Stimulated activated CD4-positive, alpha-beta T cell treated with anti-CD3 and anti-CD28 coated beads, Interleukin-15, amount 100 ng/mL, for 48 hours (primary cell): ENCODE measurements around the gene KLK7.
"Not testable (repeated sequence)": the region's sequence is repeated elsewhere in the genome, so short reads cannot be mapped to it uniquely, and the experiment has no call there.

Source experiments
- DNase-seq, 2 donors: peaks; one replicate each; pipeline ENCODE4 v3.0.0-alpha.2; 2020; ENCODE audit warnings: low read depth in 2 of 2

Gene KLK7

DNA sequence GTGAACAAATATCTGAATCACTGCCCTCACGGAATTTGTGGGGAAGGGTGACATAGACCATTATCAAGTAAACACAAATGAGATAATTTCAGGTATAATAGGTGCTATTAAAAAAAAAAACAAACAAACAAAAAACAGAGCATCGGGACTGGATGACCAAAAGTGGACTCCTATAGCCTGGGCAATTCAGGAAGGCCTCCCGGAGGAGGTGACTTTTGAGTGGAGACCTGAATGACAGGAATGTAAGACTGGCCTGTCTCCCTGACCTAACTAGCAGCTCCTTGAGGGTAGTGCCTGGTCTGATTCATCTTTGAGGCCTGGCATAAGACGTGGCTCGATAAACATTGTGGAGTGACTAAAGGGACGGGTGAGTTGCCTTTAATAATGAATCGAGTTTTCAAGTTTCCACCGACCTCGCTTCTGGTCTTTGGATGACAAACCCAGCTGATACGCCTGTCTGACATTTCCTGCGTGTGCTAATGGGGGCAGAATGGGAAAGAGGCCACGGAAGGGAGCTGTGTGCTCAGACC lies 29.0 kb upstream of the KLK7 start:
- DNase-seq = no peak

- no peak for DNase-seq
These were observed 26.5 kb upstream of the KLK7 start for GRCh38 chr19:51010066-51010795.

DNA sequence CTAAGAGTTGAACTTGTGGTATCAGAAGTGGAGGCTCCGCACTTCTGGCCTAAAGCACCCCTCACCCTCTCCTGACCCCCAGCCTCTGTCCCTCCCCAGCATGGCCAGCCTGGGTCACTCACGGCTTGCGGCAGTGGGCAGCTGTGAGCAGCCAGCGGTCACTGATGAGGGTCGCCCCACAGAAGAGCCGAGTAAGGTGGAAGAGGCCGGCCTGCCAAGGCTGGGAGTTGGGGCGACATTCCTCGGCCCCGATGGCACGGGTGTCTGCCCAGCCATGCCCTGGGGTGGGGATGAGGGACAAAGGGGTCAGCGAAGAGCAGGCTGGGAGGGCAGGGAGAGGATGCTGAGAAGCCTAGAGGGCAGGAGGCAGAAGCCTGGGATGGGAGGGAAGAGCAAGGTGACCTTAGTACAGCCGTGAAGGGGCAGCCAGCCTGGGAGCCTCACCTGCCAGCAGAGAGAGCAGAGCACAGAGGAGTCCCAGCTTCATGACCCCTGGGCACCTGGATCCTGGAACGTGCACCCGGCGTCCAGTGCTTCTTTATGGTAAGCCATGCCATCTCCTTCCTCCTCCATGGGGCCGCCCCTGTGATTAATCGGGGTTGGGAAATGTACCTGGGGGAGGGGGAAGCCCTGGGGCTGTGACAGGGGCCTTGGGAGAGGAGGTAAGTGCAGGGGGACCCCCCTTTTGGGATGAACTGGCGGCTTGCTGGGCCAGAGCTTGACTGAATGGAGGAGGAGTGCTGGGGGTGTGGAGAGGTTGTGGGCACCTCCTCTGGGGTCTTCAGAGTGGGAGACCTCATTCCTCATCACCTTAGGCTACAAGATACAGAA lies 25.6 kb upstream of the KLK7 start:
- DNase-seq = no peak

DNA sequence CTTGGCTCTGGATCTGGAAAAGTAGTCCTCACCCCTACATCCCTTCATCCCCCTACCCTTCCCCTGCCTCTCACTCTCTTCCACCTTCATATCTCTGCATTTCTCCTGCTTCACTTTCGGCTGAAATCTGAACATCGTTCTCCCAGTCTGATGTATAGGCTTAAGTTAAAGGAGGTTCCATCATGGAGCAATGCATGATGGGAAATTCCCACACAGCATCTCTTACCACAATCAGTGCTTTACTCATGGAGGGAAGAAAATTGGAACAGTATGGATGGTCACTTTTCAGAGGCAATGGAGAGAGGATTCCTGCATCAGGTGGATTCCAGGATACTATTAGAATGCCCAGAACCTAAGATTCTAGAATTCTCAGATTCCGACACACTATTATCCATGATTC lies 23.8 kb upstream of the KLK7 start:
- DNase-seq = no peak

DNA sequence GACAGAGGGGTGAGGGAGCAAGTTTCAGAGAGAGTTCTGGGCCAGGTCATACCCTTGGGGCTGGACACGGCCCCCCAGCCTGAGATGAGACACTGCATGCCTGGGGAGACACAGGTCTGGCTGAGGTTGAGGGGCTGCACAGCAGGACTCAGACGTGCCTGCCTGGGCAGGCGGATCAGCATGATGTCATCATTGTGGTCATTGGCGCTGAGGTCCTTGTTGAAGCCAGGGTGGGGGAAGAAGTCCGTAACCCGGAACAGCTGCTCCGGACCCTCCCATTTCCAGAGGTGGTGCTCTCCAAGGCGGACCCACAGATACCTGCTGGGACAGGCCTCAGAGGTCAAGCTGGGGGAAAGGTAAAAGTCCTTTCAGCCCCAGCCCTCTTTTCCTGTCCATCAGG lies 22.7 kb upstream of the KLK7 start:
- no peak for DNase-seq

DNA sequence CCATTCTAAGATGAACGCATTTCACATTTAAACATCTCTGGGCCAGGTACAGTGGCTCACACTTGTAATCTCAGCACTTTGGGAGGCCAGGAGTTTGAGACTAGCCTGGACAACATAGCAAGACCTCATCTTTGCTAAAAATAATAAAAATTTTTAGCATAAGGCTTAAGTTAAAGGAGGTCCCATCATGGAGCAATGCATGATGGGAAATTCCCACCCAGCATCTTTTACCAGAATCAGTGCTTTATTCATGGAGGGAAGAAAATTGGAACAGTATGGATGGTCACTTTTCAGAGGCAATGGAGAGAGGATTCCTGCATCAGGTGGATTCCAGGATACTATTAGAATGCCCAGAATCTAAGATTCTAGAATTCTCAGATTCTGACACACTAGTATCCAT lies 21.5 kb upstream of the KLK7 start:
- no peak for DNase-seq

GRCh38 chr19:51003316-51003715 lies 19.6 kb upstream of the KLK7 start:
- no peak for DNase-seq

DNA sequence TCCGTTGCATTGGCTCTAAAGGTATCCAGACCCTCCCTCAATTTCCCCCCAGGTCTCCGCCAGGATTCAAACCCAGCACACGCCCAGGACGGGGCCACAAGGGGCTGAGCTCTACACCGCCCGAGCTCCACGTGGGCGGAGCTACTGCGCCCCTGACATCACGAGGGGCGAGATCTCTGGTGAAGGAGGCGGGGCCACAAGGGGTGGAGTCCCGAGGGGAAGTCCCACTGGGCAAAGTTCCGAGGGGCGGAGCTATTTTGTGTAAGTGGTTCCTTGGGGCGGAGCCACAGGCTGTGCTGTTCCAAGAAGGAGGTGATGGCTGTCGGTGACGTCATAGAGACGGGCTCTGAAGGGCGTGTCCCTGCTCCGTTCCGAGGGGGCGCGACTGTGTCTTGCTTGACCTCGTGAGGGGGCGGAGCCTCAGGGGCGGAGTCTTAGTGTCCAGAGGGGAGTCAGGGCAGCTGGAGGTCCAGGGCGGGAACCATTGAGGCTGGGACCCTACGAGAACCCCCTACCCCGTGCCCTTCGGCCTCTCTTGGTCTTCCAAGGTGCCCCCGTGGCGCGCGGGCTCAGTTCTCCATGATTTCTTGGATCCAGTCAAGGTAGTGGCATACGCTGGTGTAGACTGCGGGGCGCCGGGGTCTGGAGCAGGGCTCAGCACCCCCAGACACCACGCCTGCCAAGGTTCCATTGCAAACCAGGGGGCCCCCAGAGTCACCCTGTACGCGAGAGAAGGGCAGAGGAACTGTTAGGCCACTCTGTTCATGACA lies 19.0 kb upstream of the KLK7 start:
- peak in 1 of 2 donors; percentile 36 for DNase-seq

DNA sequence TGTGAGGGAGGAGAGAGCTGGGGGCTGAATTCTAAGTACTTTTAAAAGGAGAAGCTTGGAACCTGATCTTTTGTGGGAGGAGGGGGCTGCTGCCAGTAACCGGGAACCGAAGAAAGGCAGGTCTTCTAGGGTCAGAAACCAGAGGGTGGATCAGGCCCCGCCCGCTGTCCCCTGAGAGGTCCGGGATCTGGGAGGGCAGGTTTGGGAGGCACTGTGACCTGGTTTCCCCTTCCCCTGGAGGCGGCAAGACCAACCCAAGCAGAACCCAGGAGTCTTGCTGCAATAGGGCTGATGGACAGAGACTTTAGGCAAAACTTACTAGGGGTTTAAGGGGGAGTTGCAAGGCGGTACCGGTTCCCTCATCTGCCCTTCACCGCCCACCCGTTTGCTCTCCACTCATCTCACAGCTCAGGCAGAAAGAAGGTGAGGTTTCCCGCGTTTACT lies 18.4 kb upstream of the KLK7 start:
- no peak for DNase-seq

- DNase-seq = no peak
These were observed 17.8 kb upstream of the KLK7 start, which contains the start of gene KLK8 for GRCh38 chr19:51001515-51001914. Gene KLK8 (minus strand): TSS chr19:51001604. CDS start chr19:51001167, 437 bp downstream.

DNA sequence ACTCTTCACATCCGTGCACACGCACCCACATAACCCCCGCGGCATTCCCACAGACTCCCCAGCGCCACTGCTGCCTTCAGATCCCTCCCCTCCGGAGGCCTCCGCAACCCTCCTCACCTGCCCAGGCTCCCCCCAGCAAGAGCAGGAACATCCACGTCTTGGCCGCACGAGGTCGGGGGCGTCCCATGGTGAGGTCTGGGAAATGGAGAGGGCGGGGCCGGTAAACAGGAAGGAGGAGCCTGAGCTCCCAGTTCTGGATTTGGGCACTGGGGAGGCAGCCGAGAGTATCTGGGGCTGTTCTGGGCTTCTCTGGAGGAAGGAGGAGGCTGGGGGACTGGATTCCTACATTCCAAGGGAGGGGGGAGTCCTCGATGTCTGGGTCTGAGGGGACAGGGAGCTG lies 17.3 kb upstream of the KLK7 start:
- no peak for DNase-seq

DNA sequence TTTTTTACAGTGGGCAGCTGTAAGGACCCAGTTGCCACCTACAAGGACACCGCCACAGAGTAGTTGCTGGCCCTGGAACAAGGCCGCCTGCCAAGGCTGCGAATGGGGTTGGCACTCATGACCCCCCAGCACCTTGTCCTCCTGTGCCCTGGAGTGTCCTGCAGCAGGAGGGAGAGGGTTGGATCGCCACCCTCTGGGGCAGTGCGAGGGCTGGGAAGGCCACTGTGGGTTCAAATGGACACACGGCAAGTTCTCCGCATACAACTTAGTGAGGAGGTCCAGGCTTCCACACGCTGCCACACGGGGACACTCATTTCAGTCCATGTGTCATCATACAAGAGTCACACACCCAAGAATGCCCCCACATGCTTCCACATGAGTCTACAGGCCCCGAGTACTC lies 16.7 kb upstream of the KLK7 start:
- DNase-seq = no peak

DNA sequence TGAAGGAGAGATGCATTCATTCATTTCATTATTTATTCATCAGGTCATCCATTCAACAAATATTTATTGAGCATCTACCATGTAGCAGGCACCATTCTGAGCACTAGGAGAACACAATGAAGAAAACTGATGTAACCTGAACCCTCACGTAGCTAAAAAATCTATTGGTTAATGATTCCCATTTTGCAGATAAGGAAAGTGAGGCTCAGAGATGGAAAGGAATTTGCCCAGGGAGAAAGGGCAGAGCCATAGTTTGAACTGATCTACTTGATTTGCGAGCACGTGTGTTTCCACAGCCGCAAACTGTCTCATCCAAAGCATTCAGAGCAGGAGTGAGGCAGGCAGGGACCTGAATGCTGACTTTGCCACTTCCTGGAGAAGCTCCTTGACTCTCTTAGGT lies 15.0 kb upstream of the KLK7 start:
- no peak for DNase-seq

DNA sequence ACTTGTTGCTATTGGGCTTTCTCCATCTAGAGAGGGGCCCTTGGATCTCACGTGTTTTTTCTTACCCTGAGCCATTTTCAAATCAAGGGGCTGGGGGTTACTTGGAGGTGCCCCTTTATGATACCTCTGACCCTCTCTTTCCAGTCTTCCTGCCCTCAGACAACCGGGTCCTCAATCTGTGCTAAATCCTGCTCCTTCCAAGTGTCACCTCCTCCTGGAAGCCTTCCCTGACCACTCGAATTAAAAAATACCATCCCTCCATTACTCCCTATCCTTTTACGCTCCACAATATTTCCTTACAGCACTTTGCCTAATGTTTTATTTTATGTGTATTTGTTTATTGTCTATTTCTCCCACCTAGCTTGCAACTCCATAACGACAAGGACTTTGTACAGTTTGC lies 14.3 kb upstream of the KLK7 start:
- no peak for DNase-seq

DNA sequence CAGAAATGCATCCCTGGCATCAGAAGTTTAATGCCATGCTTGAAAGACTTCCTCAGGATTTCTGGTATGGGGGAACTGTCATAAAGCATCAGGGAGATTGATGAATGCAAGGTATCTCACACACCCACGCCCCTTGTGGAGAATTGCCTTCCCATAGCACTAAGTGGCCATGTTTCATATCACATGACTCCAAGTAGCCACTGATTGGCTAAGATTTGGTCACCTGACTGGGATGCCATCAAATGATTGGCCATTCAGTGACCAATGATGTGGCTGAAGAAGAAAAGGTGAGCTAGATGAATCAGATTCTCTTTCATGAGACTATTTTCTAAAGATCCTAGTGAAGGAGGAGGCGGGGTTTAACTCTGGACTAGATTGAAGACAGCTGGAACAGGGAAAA lies 10.4 kb upstream of the KLK7 start:
- no peak for DNase-seq

DNA sequence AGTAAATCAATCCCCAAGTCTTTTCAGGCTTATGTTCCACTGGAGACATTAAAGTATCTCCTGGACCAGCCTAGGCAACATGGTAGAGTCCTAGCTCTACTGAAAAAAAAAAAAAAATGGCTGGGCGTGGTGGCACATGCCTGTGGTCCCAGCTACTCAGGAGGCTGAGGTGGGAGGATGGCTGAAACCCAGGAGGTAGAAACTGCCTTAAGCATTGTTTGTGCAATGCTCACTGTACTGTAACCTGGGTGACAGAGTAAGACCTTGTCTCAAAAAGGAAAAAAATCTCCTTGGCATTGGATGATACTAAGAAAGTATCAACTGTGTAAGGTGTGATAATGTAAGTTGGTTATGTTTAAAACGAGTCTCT lies 8.9 kb upstream of the KLK7 start:
- DNase-seq = no peak

- not testable (repeated sequence) for DNase-seq
These were observed 699 bp upstream of the KLK7 start for GRCh38 chr19:50984416-50984815.

DNA sequence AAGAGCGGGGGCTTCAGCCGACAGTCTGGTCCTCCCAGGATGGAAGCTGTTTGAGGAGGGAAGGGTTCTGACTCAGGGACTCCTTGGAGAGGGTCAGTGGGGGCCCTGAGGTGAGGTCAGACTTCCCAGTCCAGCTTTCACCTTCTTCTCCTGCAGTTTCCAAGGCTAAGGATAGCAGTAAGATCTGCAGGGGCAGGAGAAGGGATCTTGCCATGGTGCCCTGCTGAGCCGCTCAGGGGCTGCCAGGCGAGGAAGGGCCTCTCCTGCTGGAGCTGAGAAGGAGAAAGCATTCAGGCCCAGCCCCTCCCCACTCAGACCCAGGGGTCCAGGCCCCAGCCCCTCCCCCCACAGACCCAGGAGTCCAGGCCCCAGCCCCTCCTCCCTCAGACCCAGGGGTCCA lies 1.5 kb downstream of the KLK7 start:
- DNase-seq = no peak

GRCh38 chr19:50981587-50982146 lies 2.0 kb downstream of the KLK7 start:
- DNase-seq = no peak

DNA sequence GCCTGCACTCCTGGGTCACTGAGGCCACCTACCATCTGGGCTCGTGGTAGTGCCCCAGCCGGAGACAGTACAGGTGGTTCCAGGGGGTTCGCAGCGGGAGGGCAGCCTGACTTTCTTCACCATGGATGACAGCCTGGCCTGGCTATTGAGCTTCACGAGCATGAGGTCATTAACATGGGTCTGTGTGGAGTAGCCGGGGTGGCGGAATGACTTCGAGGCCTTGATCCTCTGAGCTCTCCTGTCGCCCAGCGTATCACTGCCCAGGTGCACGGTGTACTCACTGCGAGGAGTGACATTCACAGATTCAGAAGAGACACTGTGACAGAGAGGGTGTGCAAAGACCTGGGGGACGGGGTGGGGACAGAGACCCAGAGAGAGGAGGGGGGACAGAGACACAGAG lies 3.5 kb downstream of the KLK7 start:
- no peak for DNase-seq

DNA sequence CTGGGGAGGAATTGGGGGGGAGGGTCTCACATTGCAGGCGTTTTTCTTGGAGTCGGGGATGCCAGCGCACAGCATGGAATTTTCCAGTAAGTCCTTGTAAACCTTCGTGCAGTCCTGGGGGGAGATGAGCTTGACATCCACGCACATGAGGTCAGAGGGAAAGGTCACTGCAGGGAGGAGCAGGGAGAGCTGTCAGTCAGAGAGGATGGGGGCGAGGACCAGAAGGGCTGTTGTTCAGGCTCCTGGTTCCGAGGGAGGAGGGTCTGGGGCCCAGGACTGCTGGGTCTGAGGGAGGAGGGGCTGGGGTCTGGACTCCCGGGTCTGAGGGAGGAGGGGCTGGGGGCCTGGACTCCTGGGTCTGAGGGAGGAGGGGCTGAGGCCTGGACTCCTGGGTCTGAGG lies 4.0 kb downstream of the KLK7 start:
- DNase-seq = no peak
